H1 (cell line): ENCODE data around the gene HSPA6. TPM values are rescaled to one million over a fixed set of nuclear protein-coding genes. Genes with fewer than 3 reads are reported as not detected.
"Not testable (repeated sequence)": the region's sequence is repeated elsewhere in the genome, so short reads cannot be mapped to it uniquely, and the experiment has no call there.

Experiments used
- CTCF ChIA-PET: fragments of 300-600 bp; sonication (Branson Sonifier 250); formaldehyde crosslinking; loops from one replicate; lab custom pipeline; 2021; ENCODE audit not compliant: partially characterized antibody; lab: Charles Lee
- POLR2A ChIA-PET: fragments of 300-600 bp; sonication (Branson Sonifier 250); formaldehyde crosslinking; loops from one replicate; lab custom pipeline; 2021; ENCODE audit warnings: inconsistent platforms; ENCODE audit not compliant: partially characterized antibody; lab: Charles Lee
- DNase-seq, 2 experiments: peaks; one replicate each; pipeline versions ENCODE4 v3.0.0 to v3.0.0-alpha.2; 2010 to 2022; ENCODE audit warnings: low spot score in 2 of 2, low read depth in 1 of 2, mixed read lengths in 1 of 2
- FAIRE-seq: peaks from 2 replicates; lab custom pipeline; 2011; peaks lifted over from hg19 to GRCh38; lab: Jason Lieb, UNC
- H2AFZ ChIP-seq: 2 replicates; pipeline ENCODE4 v1.8.1; 2012; ENCODE audit warnings: low read length, inconsistent platforms
- H2AK5ac ChIP-seq: 2 replicates; pipeline ENCODE4 v1.6.1; 2013; ENCODE audit warnings: low read depth, low read length
- H2BK120ac ChIP-seq: replicated peaks from 2 replicates; pipeline ENCODE3; 2013; ENCODE audit warnings: low read depth, low read length, inconsistent platforms
- H2BK12ac ChIP-seq: 2 replicates; pipeline ENCODE4 v1.6.1; 2013; ENCODE audit warnings: low read depth, low read length
- H2BK15ac ChIP-seq: 2 replicates; pipeline ENCODE4 v1.6.1; 2013; ENCODE audit warnings: low read length
- H2BK20ac ChIP-seq: 2 replicates; pipeline ENCODE4 v1.6.1; 2013; ENCODE audit warnings: low read length
- H2BK5ac ChIP-seq: 2 replicates; pipeline ENCODE4 v1.6.1; 2013; ENCODE audit warnings: low read depth, low read length
- H3K14ac ChIP-seq: 2 replicates; pipeline ENCODE4 v1.6.1; 2013; ENCODE audit warnings: inconsistent platforms; ENCODE audit not compliant: insufficient read length
- H3K18ac ChIP-seq: 2 replicates; pipeline ENCODE4 v1.6.1; 2013; ENCODE audit warnings: low read length; ENCODE audit errors: extremely low read depth
- H3K23ac ChIP-seq: 2 replicates; pipeline ENCODE4 v1.6.1; 2013; ENCODE audit warnings: inconsistent platforms; ENCODE audit not compliant: insufficient read length
- H3K23me2 ChIP-seq: 2 replicates; pipeline ENCODE4 v1.6.1; 2013; ENCODE audit warnings: low read depth, low read length
- H3K27ac ChIP-seq: 2 replicates; pipeline ENCODE4 v1.6.1; 2011; ENCODE audit warnings: low read depth, low read length, inconsistent platforms
- H3K27me3 ChIP-seq, 4 experiments: replicated peaks in 1 of 4; 1 replicate in 1 of 4; 2 replicates in 3 of 4; pipeline versions ENCODE4 v1.6.1 to v1.8.1; 2011 to 2013; ENCODE audit warnings: low read length in 3 of 4, mild to moderate bottlenecking in 3 of 4, inconsistent platforms in 2 of 4, mixed read lengths in 2 of 4, moderate library complexity in 1 of 4; ENCODE audit not compliant: control insufficient read depth in 3 of 4, insufficient read depth in 3 of 4; ENCODE audit errors: extremely low read depth in 1 of 4
- H3K36me3 ChIP-seq, 4 experiments: 2 replicates each; pipeline versions ENCODE4 v1.6.1 to v1.8.1; 2011 to 2013; ENCODE audit warnings: mild to moderate bottlenecking in 4 of 4, low read length in 3 of 4, moderate library complexity in 2 of 4, control low read depth in 1 of 4, inconsistent platforms in 1 of 4; ENCODE audit not compliant: insufficient read depth in 4 of 4, control insufficient read depth in 2 of 4
- H3K4ac ChIP-seq: replicated peaks from 2 replicates; pipeline ENCODE3; 2013; ENCODE audit warnings: low read length, low read depth, mixed read lengths, inconsistent platforms; ENCODE audit not compliant: insufficient read length
- H3K4me1 ChIP-seq, 4 experiments: replicated peaks in 1 of 4; 1 replicate in 1 of 4; 2 replicates in 3 of 4; pipeline versions ENCODE4 v1.6.1 to v1.8.1; 2011 to 2013; ENCODE audit warnings: low read length in 3 of 4, inconsistent platforms in 2 of 4, mixed read lengths in 1 of 4; ENCODE audit not compliant: insufficient read depth in 4 of 4, control insufficient read depth in 3 of 4
- H3K4me2 ChIP-seq, 2 experiments: 2 replicates each; pipeline versions ENCODE4 v1.6.1 to v1.8.1; 2011 to 2013; ENCODE audit warnings: low read depth in 2 of 2, low read length in 2 of 2, control low read depth in 1 of 2, inconsistent platforms in 1 of 2, mild to moderate bottlenecking in 1 of 2; ENCODE audit not compliant: insufficient read depth in 1 of 2
- H3K4me3 ChIP-seq, 4 experiments: fragments of 200-600, 300-600 bp in 1 of 4; sonication (generic), shearing (Covaris generic), sonication (Bioruptor Twin) in 1 of 4; 2 replicates each; pipeline versions ENCODE4 v1.5.1 to v1.8.1; 2011 to 2016; ENCODE audit warnings: low read length in 4 of 4, low read depth in 3 of 4, control low read depth in 2 of 4, inconsistent platforms in 2 of 4, mild to moderate bottlenecking in 2 of 4, mixed read lengths in 1 of 4, moderate library complexity in 1 of 4; ENCODE audit not compliant: insufficient read depth in 2 of 4; ENCODE audit errors: extremely low read depth in 1 of 4
- H3K56ac ChIP-seq: replicated peaks from 2 replicates; pipeline ENCODE3; 2013; ENCODE audit warnings: low read depth, mild to moderate bottlenecking, mixed read lengths, low read length, inconsistent platforms; ENCODE audit not compliant: insufficient read length
- H3K79me1 ChIP-seq: 2 replicates; pipeline ENCODE4 v1.6.1; 2013; ENCODE audit warnings: low read depth, low read length, control low read depth
- H3K79me2 ChIP-seq, 2 experiments: 2 replicates each; pipeline versions ENCODE4 v1.6.1 to v1.8.1; 2012 to 2013; ENCODE audit warnings: low read length in 2 of 2, mild to moderate bottlenecking in 2 of 2, inconsistent platforms in 1 of 2; ENCODE audit not compliant: insufficient read depth in 2 of 2, control insufficient read depth in 1 of 2
- H3K9ac ChIP-seq, 4 experiments: replicated peaks in 1 of 4; 1 replicate in 1 of 4; 2 replicates in 3 of 4; pipeline versions ENCODE4 v1.6.1 to v1.8.1; 2011 to 2013; ENCODE audit warnings: low read depth in 3 of 4, low read length in 3 of 4, control low read depth in 2 of 4, mild to moderate bottlenecking in 2 of 4, moderate library complexity in 2 of 4, inconsistent platforms in 1 of 4; ENCODE audit errors: extremely low read depth in 1 of 4
- H3K9me3 ChIP-seq, 2 experiments: 2 replicates each; pipeline versions ENCODE4 v1.6.1 to v1.8.1; 2012 to 2013; ENCODE audit warnings: mild to moderate bottlenecking in 2 of 2, moderate library complexity in 2 of 2, control low read depth in 1 of 2, inconsistent platforms in 1 of 2, low read depth in 1 of 2, low read length in 1 of 2, mixed read lengths in 1 of 2; ENCODE audit not compliant: insufficient read depth in 2 of 2
- H4K20me1 ChIP-seq, 2 experiments: replicated peaks in 1 of 2; 2 replicates each; pipeline versions ENCODE3 to v1.8.1; 2011 to 2013; ENCODE audit warnings: inconsistent platforms in 2 of 2, low read length in 2 of 2, mild to moderate bottlenecking in 1 of 2; ENCODE audit not compliant: insufficient read depth in 2 of 2, control insufficient read depth in 1 of 2
- H4K5ac ChIP-seq: 2 replicates; pipeline ENCODE4 v1.6.1; 2013; ENCODE audit warnings: low read length, low read depth, mixed read lengths, inconsistent platforms; ENCODE audit not compliant: insufficient read length
- H4K8ac ChIP-seq: 2 replicates; pipeline ENCODE4 v1.8.0; 2013; ENCODE audit warnings: mild to moderate bottlenecking, moderate library complexity, low read length, inconsistent platforms; ENCODE audit not compliant: insufficient read depth; ENCODE audit errors: extremely low read depth
- H4K91ac ChIP-seq: replicated peaks from 2 replicates; pipeline ENCODE3; 2013; ENCODE audit warnings: low read length, mixed read lengths, inconsistent platforms; ENCODE audit not compliant: insufficient read length
- MAFK ChIP-seq: IDR thresholded peaks from 2 replicates; pipeline ENCODE4 v1.6.1; 2012; ENCODE audit warnings: low read depth, mild to moderate bottlenecking, improper control_type of control experiment, low read length
- TBP ChIP-seq: IDR thresholded peaks from 2 replicates; pipeline ENCODE4 v1.6.1; 2011; ENCODE audit warnings: low read depth, low read length, improper control_type of control experiment
- TEAD4 ChIP-seq: IDR thresholded peaks from 2 replicates; pipeline ENCODE4 v1.6.1; 2012; ENCODE audit warnings: low read depth, low read length, inconsistent platforms, mixed read lengths
- WGBS, 2 experiments: shearing (Covaris generic) in 1 of 2; methylation state at CpG; one replicate each; pipeline versions ENCODE4 v1.1.6 to v1.1.7; 2013 to 2015; ENCODE audit warnings: low lambda C conversion rate in 2 of 2, mixed read lengths in 2 of 2, inconsistent platforms in 1 of 2, low coverage in 1 of 2, missing lambda C conversion rate in 1 of 2; ENCODE audit not compliant: insufficient replicate concordance in 2 of 2, insufficient coverage in 1 of 2, insufficient read length in 1 of 2; ENCODE audit errors: extremely low coverage in 1 of 2, missing lambda C conversion rate in 1 of 2; 5-methylcytosine and 5-hydroxymethylcytosine counted together
- polyA plus RNA-seq, 7 experiments: library from polyadenylated mRNA; depleted of rRNA in 3 of 7; stranded (reverse) in 5 of 7; unstranded in 2 of 7; fragments of >200 nt in 5 of 7; fragments of 200-250 nt in 2 of 7; gene quantifications; 1 replicate in 5 of 7; 2 replicates in 1 of 7; 4 replicates in 1 of 7; pipeline versions ENCODE4 v1.2.1 to v1.2.3, GENCODE V29; 2011 to 2013; ENCODE audit warnings: missing spikeins in 2 of 7, mixed read lengths in 2 of 7
- total RNA-seq: library from RNA; stranded (reverse); fragmentation: NEBNext Ultra II Directional; extraction: Animal tissue kit (Norgen Biotek cat#: 25700); gene quantifications from 2 replicates; pipeline ENCODE4 v1.2.1, GENCODE V29; 2021

HSPA6 gene
- total and polyA plus RNA-seq, 2 of the 8 experiments (the other 6 are each of a cell fraction or from before 2014, with no cell fraction given), result 0.06 to 0.15 TPM

- H2BK20ac ChIP-seq, H3K79me1 ChIP-seq, H3K9me3 ChIP-seq, H4K5ac ChIP-seq, H2AK5ac ChIP-seq, DNase-seq, H3K18ac ChIP-seq, H2BK12ac ChIP-seq, H2BK5ac ChIP-seq, H2AFZ ChIP-seq, POLR2A ChIA-PET, H3K56ac ChIP-seq, H3K79me2 ChIP-seq, H3K27ac ChIP-seq, H3K23ac ChIP-seq, H3K23me2 ChIP-seq, H3K4me1 ChIP-seq, H3K9ac ChIP-seq, FAIRE-seq, H3K4ac ChIP-seq, H4K20me1 ChIP-seq, H2BK15ac ChIP-seq, H4K91ac ChIP-seq, H3K36me3 ChIP-seq, H2BK120ac ChIP-seq, H4K8ac ChIP-seq, H3K14ac ChIP-seq: not testable (repeated sequence)
- peak; percentile 29; the same call in 1 of the 2 replicates for TF ChIP-seq TEAD4
- TF ChIP-seq MAFK, result peak; percentile 46; the same call in 1 of the 2 replicates
- TF ChIP-seq TBP, result peak; percentile 97
- Histone ChIP-seq H3K4me2 (peak overlapping the region; percentile 60 to 66), H3K4me3 (peak overlapping the region; percentile 57 to 78 (median 64)), H3K27me3 (peaks cover 7 to 15% (median 10%) of the 10 kb centered on the region in 4 experiments; a peak in 6 of 7 replicates)
- CTCF ChIA-PET, result interaction anchor here (0.6 kb wide), 1 partner anchor 1002 kb away, joined by 5 read pairs; no protein-coding TSS in a partner anchor
- 2% methylated on average over 12 of the region's 13 CpGs; no CpG with 5 or more reads in 1 of the 2 experiments for WGBS, 2 experiments
Measured at GRCh38 chr1:161530158-161530557, 5.8 kb downstream of the HSPA6 start.
